Stimulated activated CD8-positive, alpha-beta memory T cell treated with anti-CD3 and anti-CD28 coated beads, Interleukin-12 subunit alpha, Interleukin-12 subunit beta, amount 100 ng/mL, for 1 hour (primary cell): ENCODE results near the gene ZNF879.

ENCODE experiments used
- DNase-seq: peaks from one replicate; pipeline ENCODE4 v3.0.0-alpha.2; 2020; ENCODE audit warnings: low read depth

ZNF879 gene

GRCh38 chr5:179023528-179024189, at the start of gene ZNF879:
Gene ZNF879 (plus strand): TSS chr5:179023804. CDS start chr5:179025005, 1,201 bp downstream.
- peak; percentile 88 for DNase-seq

- no peak for DNase-seq
Observed at GRCh38 chr5:178981381-178981780, 42.2 kb upstream of the ZNF879 start.

- no peak for DNase-seq
Observed at GRCh38 chr5:178982941-178983340, 40.7 kb upstream of the ZNF879 start.

GRCh38 chr5:178983728-178984127, 39.9 kb upstream of the ZNF879 start:
- no peak for DNase-seq

- no peak for DNase-seq
Observed at GRCh38 chr5:178984145-178985072, 39.2 kb upstream of the ZNF879 start.

- no peak for DNase-seq
Observed at GRCh38 chr5:178986326-178986960, 37.2 kb upstream of the ZNF879 start.

- no peak for DNase-seq
Observed at GRCh38 chr5:178988436-178989220, 35.0 kb upstream of the ZNF879 start.

- DNase-seq, result no peak
Observed at GRCh38 chr5:178989311-178989710, 34.3 kb upstream of the ZNF879 start.

- DNase-seq, result no peak
Observed at GRCh38 chr5:178990491-178990890, 33.1 kb upstream of the ZNF879 start.

GRCh38 chr5:178991190-178992145, 32.1 kb upstream of the ZNF879 start:
- no peak for DNase-seq

GRCh38 chr5:178992291-178992895, 31.2 kb upstream of the ZNF879 start:
- no peak for DNase-seq

- no peak for DNase-seq
Observed at GRCh38 chr5:178993236-178993765, 30.3 kb upstream of the ZNF879 start.

GRCh38 chr5:178993955-178994579, 29.5 kb upstream of the ZNF879 start:
- no peak for DNase-seq

GRCh38 chr5:178994580-178995340, 28.8 kb upstream of the ZNF879 start, which contains the start of gene GRM6:
Gene GRM6 (minus strand): TSS chr5:178995320. CDS start chr5:178994944, 376 bp downstream.
- DNase-seq, result no peak

- DNase-seq, result no peak
Observed at GRCh38 chr5:178995341-178995690, 28.3 kb upstream of the ZNF879 start.

GRCh38 chr5:178996156-178996555, 27.4 kb upstream of the ZNF879 start:
- DNase-seq, result no peak

- no peak for DNase-seq
Observed at GRCh38 chr5:178997191-178997590, 26.4 kb upstream of the ZNF879 start.

GRCh38 chr5:178998441-178998840, 25.2 kb upstream of the ZNF879 start:
- no peak for DNase-seq

GRCh38 chr5:179006564-179006963, 17.0 kb upstream of the ZNF879 start:
- DNase-seq, result no peak
